Placental epithelial cell (primary cell): ENCODE results near the gene TNFAIP3. TPM values are rescaled to one million over a fixed set of nuclear protein-coding genes. Genes with fewer than 3 reads are reported as not detected.

Source experiments
- total RNA-seq: library from RNA; depleted of rRNA; stranded (reverse); fragments of >200 nt; gene quantifications from 2 replicates; pipeline ENCODE4 v1.2.3, GENCODE V29; 2012

Gene TNFAIP3
- total RNA-seq = 4.3 and 6.3 TPM in 2 replicates

DNA sequence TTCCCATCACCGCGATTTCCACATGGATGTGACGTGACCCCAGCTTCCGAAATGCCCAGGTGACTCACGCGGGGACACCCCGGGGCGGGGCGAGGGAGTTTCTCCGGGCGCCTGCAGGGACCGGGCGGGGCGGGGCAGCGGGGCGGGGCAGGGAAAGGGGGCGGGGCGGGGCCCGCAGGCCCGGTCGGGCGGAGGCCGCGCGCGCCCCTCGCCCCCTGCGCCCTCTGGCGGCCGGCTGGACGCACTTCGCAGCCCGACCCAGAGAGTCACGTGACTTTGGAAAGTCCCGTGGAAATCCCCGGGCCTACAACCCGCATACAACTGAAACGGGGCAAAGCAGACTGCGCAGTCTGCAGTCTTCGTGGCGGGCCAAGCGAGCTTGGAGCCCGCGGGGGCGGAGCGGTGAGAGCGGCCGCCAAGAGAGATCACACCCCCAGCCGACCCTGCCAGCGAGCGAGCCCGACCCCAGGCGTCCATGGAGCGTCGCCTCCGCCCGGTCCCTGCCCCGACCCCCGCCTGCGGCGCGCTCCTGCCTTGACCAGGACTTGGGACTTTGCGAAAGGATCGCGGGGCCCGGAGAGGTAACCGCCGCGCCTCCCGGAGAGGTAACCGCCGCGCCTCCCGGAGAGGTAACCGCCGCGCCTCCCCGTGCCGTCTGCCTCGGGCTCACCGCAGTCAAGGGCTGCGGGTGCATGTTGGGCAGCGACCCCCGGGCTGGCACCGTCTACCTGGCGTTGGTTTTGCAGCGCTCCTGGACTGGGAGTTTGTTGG lies at the start of gene TNFAIP3:
TNFAIP3 (plus strand) TSS at position 346 of the 771 bp plus-strand sequence. CDS start 3,969 bp downstream, outside the sequence.

Other genes starting within 250 kb of the TNFAIP3 start
- 96.2 and 135 TPM in 2 replicates for gene PERP, start 240.2 kb downstream of the TNFAIP3 start, total RNA-seq